HG03060 (cell line): Measurements from ENCODE around the gene DFFA.

Experiments used
- ATAC-seq: cut with Tn5 transposase; IDR thresholded peaks from one replicate; pipeline ENCODE4 v1.9.1; 2021; ENCODE audit warnings: low read depth, moderate number of reproducible peaks; ENCODE audit not compliant: unreplicated experiment

The DFFA gene

GRCh38 chr1:10472220-10473144 lies at the start of gene DFFA:
TSS of gene DFFA (minus strand) at chr1:10472529. CDS start at chr1:10472458, 71 bp downstream.
- peak; percentile 83 for ATAC-seq

- no peak for ATAC-seq
Measured at GRCh38 chr1:10521537-10522157, 49.3 kb upstream of the DFFA start.

- no peak for ATAC-seq
Measured at GRCh38 chr1:10520952-10521351, 48.6 kb upstream of the DFFA start.

GRCh38 chr1:10520497-10520896 lies 48.2 kb upstream of the DFFA start:
- ATAC-seq, result no peak

- ATAC-seq, result no peak
Measured at GRCh38 chr1:10519016-10519417, 46.7 kb upstream of the DFFA start.

GRCh38 chr1:10517677-10517982 lies 45.3 kb upstream of the DFFA start:
- no peak for ATAC-seq

- ATAC-seq, result no peak
Measured at GRCh38 chr1:10516925-10517676, 44.8 kb upstream of the DFFA start.

- no peak for ATAC-seq
Measured at GRCh38 chr1:10515976-10516750, 43.8 kb upstream of the DFFA start.

- no peak for ATAC-seq
Measured at GRCh38 chr1:10515301-10515975, 43.1 kb upstream of the DFFA start.

- no peak for ATAC-seq
Measured at GRCh38 chr1:10514490-10515235, 42.3 kb upstream of the DFFA start.

- no peak for ATAC-seq
Measured at GRCh38 chr1:10513199-10513598, 40.9 kb upstream of the DFFA start.

GRCh38 chr1:10511494-10511885 lies 39.2 kb upstream of the DFFA start:
- ATAC-seq, result no peak

- peak; percentile 75 for ATAC-seq
Measured at GRCh38 chr1:10510520-10511493, 38.5 kb upstream of the DFFA start.

GRCh38 chr1:10509809-10510509 lies 37.6 kb upstream of the DFFA start:
- ATAC-seq, result no peak

GRCh38 chr1:10508511-10508951 lies 36.2 kb upstream of the DFFA start:
- no peak for ATAC-seq

GRCh38 chr1:10507111-10507879 lies 35.0 kb upstream of the DFFA start:
- no peak for ATAC-seq

- no peak for ATAC-seq
Measured at GRCh38 chr1:10506677-10507047, 34.3 kb upstream of the DFFA start.
